HepG2 (cell line): ENCODE measurements around the gene VSIG10L. TPM values are rescaled to one million over a fixed set of nuclear protein-coding genes. Genes with fewer than 3 reads are reported as not detected.

Experiments
- AGO2 ChIP-seq: fragments of 200-400 bp; formaldehyde crosslinking; optimal IDR thresholded peaks from 2 replicates; pipeline ENCODE3; 2017; ENCODE audit warnings: mild to moderate bottlenecking, low read depth, low read length, moderate library complexity
- ATAD3A ChIP-seq: sonication (generic); formaldehyde crosslinking; IDR thresholded peaks from 2 replicates; pipeline ENCODE4 v1.4.0; 2020; ENCODE audit warnings: missing genetic modification reagents
- ATF7 ChIP-seq, 2 experiments: fragments of 450-650 bp in 1 of 2; sonication (generic) in 1 of 2; formaldehyde crosslinking in 1 of 2; IDR thresholded peaks; 2 replicates each; pipeline versions ENCODE4 v1.4.0 to v1.6.1; 2016 to 2020; ENCODE audit warnings: antibody characterized with exemption in 1 of 2, mild to moderate bottlenecking in 1 of 2, missing genetic modification reagents in 1 of 2
- DR1 ChIP-seq: sonication (generic); formaldehyde crosslinking; IDR thresholded peaks from 2 replicates; pipeline ENCODE4 v1.8.0; 2021; ENCODE audit warnings: mild to moderate bottlenecking, missing genetic modification reagents, inconsistent platforms
- GABPB1 ChIP-seq: IDR thresholded peaks from 2 replicates; pipeline ENCODE4 v1.6.1; 2016; ENCODE audit warnings: mild to moderate bottlenecking, missing genetic modification reagents, moderate library complexity, missing compliant biosample characterization
- HDAC1 ChIP-seq: sonication (generic); formaldehyde crosslinking; IDR thresholded peaks from 2 replicates; pipeline ENCODE4 v1.5.1; 2020; ENCODE audit warnings: mild to moderate bottlenecking, missing genetic modification reagents
- IRF1 ChIP-seq: sonication (generic); formaldehyde crosslinking; IDR thresholded peaks from 2 replicates; pipeline ENCODE4 v1.4.0; 2020; ENCODE audit warnings: low read depth, mild to moderate bottlenecking, missing genetic modification reagents
- KLF16 ChIP-seq, 2 experiments: sonication (generic) in 1 of 2; formaldehyde crosslinking in 1 of 2; IDR thresholded peaks; 2 replicates each; pipeline versions ENCODE4 v1.6.1 to v1.8.0; 2016 to 2023; ENCODE audit warnings: missing genetic modification reagents in 2 of 2, missing compliant biosample characterization in 1 of 2
- NFE2L1 ChIP-seq: sonication (generic); formaldehyde crosslinking; IDR thresholded peaks from 2 replicates; pipeline ENCODE4 v1.4.0; 2020; ENCODE audit warnings: missing genetic modification reagents, mild to moderate bottlenecking, borderline replicate concordance
- PAX8 ChIP-seq: sonication (generic); formaldehyde crosslinking; IDR thresholded peaks from 2 replicates; pipeline ENCODE4 v1.8.0; 2022; ENCODE audit warnings: mild to moderate bottlenecking, missing genetic modification reagents, borderline replicate concordance
- PCBP2 ChIP-seq: fragments of 200-400 bp; formaldehyde crosslinking; optimal IDR thresholded peaks from 2 replicates; pipeline ENCODE3; 2018; ENCODE audit warnings: low read length, low read depth; ENCODE audit not compliant: poor library complexity, severe bottlenecking
- RFXAP ChIP-seq: sonication (generic); formaldehyde crosslinking; IDR thresholded peaks from 2 replicates; pipeline ENCODE4 v1.4.0; 2020; ENCODE audit warnings: missing genetic modification reagents, borderline replicate concordance
- SETDB1 ChIP-seq: sonication (generic); formaldehyde crosslinking; IDR thresholded peaks from 2 replicates; pipeline ENCODE4 v1.5.1; 2020; ENCODE audit warnings: missing genetic modification reagents, mild to moderate bottlenecking, borderline replicate concordance
- SMYD3 ChIP-seq: sonication (generic); formaldehyde crosslinking; IDR thresholded peaks from 2 replicates; pipeline ENCODE4 v1.8.1; 2023; ENCODE audit warnings: mild to moderate bottlenecking, missing genetic modification reagents
- ZBTB2 ChIP-seq: sonication (generic); formaldehyde crosslinking; IDR thresholded peaks from 2 replicates; pipeline ENCODE4 v1.8.0; 2022; ENCODE audit warnings: low read depth, missing genetic modification reagents
- ZBTB34 ChIP-seq: sonication (generic); formaldehyde crosslinking; IDR thresholded peaks from 2 replicates; pipeline ENCODE4 v1.8.0; 2022; ENCODE audit warnings: mild to moderate bottlenecking, missing genetic modification reagents
- ZFX ChIP-seq: sonication (generic); formaldehyde crosslinking; IDR thresholded peaks from 2 replicates; pipeline ENCODE4 v1.4.0; 2020; ENCODE audit warnings: mild to moderate bottlenecking, low read depth, missing genetic modification reagents, moderate library complexity
- ZNF160 ChIP-seq: sonication (generic); formaldehyde crosslinking; IDR thresholded peaks from 2 replicates; pipeline ENCODE4 v1.8.0; 2022; ENCODE audit warnings: mild to moderate bottlenecking, inconsistent platforms, missing genetic modification reagents
- ZNF350 ChIP-seq: sonication (generic); formaldehyde crosslinking; IDR thresholded peaks from 2 replicates; pipeline ENCODE4 v1.4.0; 2020; ENCODE audit warnings: mild to moderate bottlenecking, low read depth, missing genetic modification reagents, borderline replicate concordance
- ZNF431 ChIP-seq: sonication (generic); formaldehyde crosslinking; IDR thresholded peaks from 2 replicates; pipeline ENCODE4 v1.9.0; 2022; ENCODE audit warnings: missing genetic modification reagents, low read depth, mild to moderate bottlenecking, borderline replicate concordance
- ZNF510 ChIP-seq: sonication (generic); formaldehyde crosslinking; IDR thresholded peaks from 2 replicates; pipeline ENCODE4 v1.4.0; 2020; ENCODE audit warnings: low read depth, mild to moderate bottlenecking, missing genetic modification reagents
- ZNF772 ChIP-seq: sonication (generic); formaldehyde crosslinking; IDR thresholded peaks from 2 replicates; pipeline ENCODE4 v1.5.0; 2020; ENCODE audit warnings: mild to moderate bottlenecking, missing genetic modification reagents
- ZNF839 ChIP-seq: sonication (generic); formaldehyde crosslinking; IDR thresholded peaks from 2 replicates; pipeline ENCODE4 v1.4.0; 2020; ENCODE audit warnings: missing genetic modification reagents, mild to moderate bottlenecking, borderline replicate concordance
- ZNF850 ChIP-seq: sonication (generic); formaldehyde crosslinking; conservative IDR thresholded peaks from 2 replicates; pipeline ENCODE4 v1.9.0; 2021; ENCODE audit warnings: mild to moderate bottlenecking, missing genetic modification reagents
- polyA plus RNA-seq, 8 experiments: library from polyadenylated mRNA; depleted of rRNA in 3 of 8; stranded (reverse) in 7 of 8; unstranded in 1 of 8; fragments of >200 nt; fragmentation: Illumina TruSeq in 4 of 8; extraction: Trizol in 4 of 8; gene quantifications; 2 replicates each; pipeline versions ENCODE4 v1.2.1 to v1.2.3, GENCODE V29; 2011 to 2016; ENCODE audit warnings: low read depth in 4 of 8, missing spikeins in 1 of 8, mixed read lengths in 1 of 8; ENCODE audit not compliant: insufficient read depth in 1 of 8
- total RNA-seq, 5 experiments: library from RNA; depleted of rRNA; stranded (reverse); fragments of >200 nt; fragmentation: Illumina TruSeq; extraction: Trizol; gene quantifications; 2 replicates each; pipeline ENCODE4 v1.2.3, GENCODE V29; 2016; ENCODE audit warnings: low read depth in 1 of 5

VSIG10L gene
- total and polyA plus RNA-seq, 2 of the 13 experiments (the other 11 are each of a cell fraction or from before 2014, with no cell fraction given), result 2.7 to 8.5 TPM

GRCh38 chr19:51365211-51365964 is 23.4 kb upstream of the VSIG10L start (continued):
- no peak for TF ChIP-seq ZNF160 (CRISPR knock-in tag)
- 0 out of 2 replicates have a peak, but pooled peaks have one; percentile 62 for TF ChIP-seq PAX8 (CRISPR knock-in tag)
- no peak for TF ChIP-seq SMYD3
- TF ChIP-seq ZNF350 (CRISPR knock-in tag), result peak; percentile 44; the same call in 1 of the 2 replicates
- no peak for TF ChIP-seq ZNF850 (CRISPR knock-in tag)
- TF ChIP-seq ZNF510 (CRISPR knock-in tag), result no peak
- no peak for TF ChIP-seq ZBTB34 (CRISPR knock-in tag)
- TF ChIP-seq NFE2L1 (CRISPR knock-in tag), result no peak
- TF ChIP-seq IRF1 (CRISPR knock-in tag), result no peak
- TF ChIP-seq RFXAP (CRISPR knock-in tag), result no peak; the same call in 1 of the 2 replicates
- TF ChIP-seq ZNF772, result peak; percentile 79; the same call in 1 of the 2 replicates
- TF ChIP-seq DR1 (CRISPR knock-in tag), result peak; percentile 75
- TF ChIP-seq ZFX (CRISPR knock-in tag), result peak; percentile 76
- no peak for TF ChIP-seq ZNF431 (CRISPR knock-in tag)
- no peak for TF ChIP-seq ATF7 (IDR thresholded peaks at IDR 0.05)
- no peak for TF ChIP-seq ATF7 (CRISPR knock-in tag; IDR thresholded peaks at IDR 0.05)
- TF ChIP-seq PCBP2, result no peak
- no peak for TF ChIP-seq ZBTB2 (CRISPR knock-in tag)
- TF ChIP-seq HDAC1, result peak; percentile 78; the same call in 1 of the 2 replicates
- peak in 1 of 2 experiments; percentile 33; a peak in 1 of 4 replicates for TF ChIP-seq KLF16 (CRISPR knock-in tag; IDR thresholded peaks at IDR 0.05)
- TF ChIP-seq GABPB1, result no peak; the same call in 1 of the 2 replicates
- no peak for TF ChIP-seq ATAD3A (CRISPR knock-in tag)
- no peak for TF ChIP-seq ZNF839
- peak; percentile 89 for TF ChIP-seq AGO2
- no peak for TF ChIP-seq SETDB1 (CRISPR knock-in tag)
